Heart left ventricle (tissue), 13 donors: ENCODE measurements around the gene PKN3.

ENCODE experiments used
- POLR2A ChIP-seq, 2 donors: fragments of 450-650 bp; IDR thresholded peaks; one replicate each; pipeline ENCODE4 v1.6.1; 2017; ENCODE audit warnings: antibody characterized with exemption in 2 of 2, mild to moderate bottlenecking in 2 of 2, moderate library complexity in 2 of 2
- TF ChIP-seq, protein P1 (sequence below), 12 donors: fragments of 200-600 bp; sonication (generic) in 4 of 12; IDR thresholded peaks; one replicate each; pipeline versions ENCODE4 v1.5.0 to v1.8.0; 2018 to 2022; ENCODE audit warnings: antibody characterized with exemption in 12 of 12, mild to moderate bottlenecking in 5 of 12
- donor health status: ischemic (EF 13 %, LVEDD 7.1; RV severe dilation, severe dysfunction).
- donor health status: DM: no; HTN: yes; CAD: no.
- donor health status: DM: no; HTN: no; CAD: no.
- donor health status: ischemic (EF 25% LVEDD 6.9; RV normal size, moderate dysfunction).
- donor health status: ischemic (EF 25% LVEDD 5.7; RV mildly dilated, moderate dysfunction).
- donor health status: ischemic (EF 35%, LVEDD 5.7; RV mildly dilated, moderate dysfunction).
- donor health status: nonischemic (EF 11% LVEDD 7.7; RV severe dilation, severe dysfunction).
- donor health status: DM: yes; HTN: yes; CAD: no.
- donor health status: PGD.
- donor health status: ischemic (EF 29% LVEDD 5.4; RV normal size, mild dysfunction).
- donor health status: nonischemic (EF 23%, LVEDD 6.1; RV moderate dilation, normal function).

DNA sequence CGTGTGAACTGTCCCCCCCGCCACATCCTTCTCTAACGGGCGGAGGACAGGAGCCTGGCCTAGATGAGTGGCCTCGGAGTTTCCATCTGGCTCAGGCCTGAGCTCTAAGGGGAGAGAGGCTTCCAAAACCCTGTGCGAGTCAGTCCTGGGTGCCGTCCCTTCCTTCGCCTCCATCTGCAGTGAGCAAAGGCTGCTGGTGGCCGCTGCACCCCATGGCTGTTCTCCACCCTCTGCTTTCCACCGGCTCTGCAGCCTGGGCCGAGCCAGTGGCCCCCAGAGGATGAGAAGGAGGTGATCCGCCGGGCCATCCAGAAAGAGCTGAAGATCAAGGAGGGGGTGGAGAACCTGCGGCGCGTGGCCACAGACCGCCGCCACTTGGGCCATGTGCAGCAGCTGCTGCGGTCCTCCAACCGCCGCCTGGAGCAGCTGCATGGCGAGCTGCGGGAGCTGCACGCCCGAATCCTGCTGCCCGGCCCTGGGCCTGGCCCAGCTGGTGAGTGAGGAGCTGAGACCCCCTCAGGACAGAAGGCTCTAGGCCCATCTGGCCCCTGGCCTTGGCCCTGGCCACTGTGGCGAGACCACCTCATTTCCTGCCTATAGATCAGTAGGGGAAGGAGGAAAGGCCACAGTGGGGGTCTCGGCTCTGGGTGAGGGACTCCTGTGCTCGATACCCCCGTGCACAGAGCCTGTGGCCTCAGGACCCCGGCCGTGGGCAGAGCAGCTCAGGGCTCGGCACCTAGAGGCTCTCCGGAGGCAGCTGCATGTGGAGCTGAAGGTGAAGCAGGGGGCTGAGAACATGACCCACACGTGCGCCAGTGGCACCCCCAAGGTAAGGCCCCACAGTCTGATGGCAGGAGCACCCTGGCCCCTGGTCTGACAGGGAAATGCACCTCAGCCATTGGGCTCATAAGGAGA is 3.0 kb downstream of the PKN3 start:
- TF ChIP-seq, protein P1, sequence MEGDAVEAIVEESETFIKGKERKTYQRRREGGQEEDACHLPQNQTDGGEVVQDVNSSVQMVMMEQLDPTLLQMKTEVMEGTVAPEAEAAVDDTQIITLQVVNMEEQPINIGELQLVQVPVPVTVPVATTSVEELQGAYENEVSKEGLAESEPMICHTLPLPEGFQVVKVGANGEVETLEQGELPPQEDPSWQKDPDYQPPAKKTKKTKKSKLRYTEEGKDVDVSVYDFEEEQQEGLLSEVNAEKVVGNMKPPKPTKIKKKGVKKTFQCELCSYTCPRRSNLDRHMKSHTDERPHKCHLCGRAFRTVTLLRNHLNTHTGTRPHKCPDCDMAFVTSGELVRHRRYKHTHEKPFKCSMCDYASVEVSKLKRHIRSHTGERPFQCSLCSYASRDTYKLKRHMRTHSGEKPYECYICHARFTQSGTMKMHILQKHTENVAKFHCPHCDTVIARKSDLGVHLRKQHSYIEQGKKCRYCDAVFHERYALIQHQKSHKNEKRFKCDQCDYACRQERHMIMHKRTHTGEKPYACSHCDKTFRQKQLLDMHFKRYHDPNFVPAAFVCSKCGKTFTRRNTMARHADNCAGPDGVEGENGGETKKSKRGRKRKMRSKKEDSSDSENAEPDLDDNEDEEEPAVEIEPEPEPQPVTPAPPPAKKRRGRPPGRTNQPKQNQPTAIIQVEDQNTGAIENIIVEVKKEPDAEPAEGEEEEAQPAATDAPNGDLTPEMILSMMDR (IDR thresholded peaks at IDR 0.05): no peak
- no peak for TF ChIP-seq POLR2A (IDR thresholded peaks at IDR 0.05)
